PC-3 (cell line): Measurements from ENCODE around the gene CAMTA2. TPM values are rescaled to one million over a fixed set of nuclear protein-coding genes. Genes with fewer than 3 reads are reported as not detected.
A peak's percentile ranks its signal among the peaks of the same experiment; 100 is the strongest.

Experiments
- ATAC-seq: fragments of 200-7000 bp; cut with Tn5 transposase; 2 replicates; pipeline ENCODE4 v1.9.1; 2020; ENCODE audit warnings: mild to moderate bottlenecking, moderate library complexity
- BruUV-seq: library from RNA; stranded (reverse); fragments of 400-500 nt; replicated peaks from 2 replicates; lab custom pipeline; 2021; lab: Mats Ljungman, UMichigan
- CTCF ChIA-PET: fragments of 300-600 bp; sonication (Branson Sonifier 250); formaldehyde crosslinking; loops from one replicate; lab custom pipeline; 2022; ENCODE audit warnings: antibody characterized with exemption; lab: Charles Lee
- POLR2A ChIA-PET: fragments of 300-600 bp; sonication (Branson Sonifier 250); formaldehyde crosslinking; loops from one replicate; lab custom pipeline; 2022; ENCODE audit warnings: antibody characterized with exemption; ENCODE audit not compliant: unreplicated experiment; lab: Charles Lee
- DNase-seq: peaks from one replicate; pipeline ENCODE4 v3.0.0-alpha.2; 2015
- H2AFZ ChIP-seq: fragments of 300-600 bp; sonication (generic); 2 replicates; pipeline ENCODE4 v1.6.0; 2016; ENCODE audit warnings: antibody characterized with exemption, low read length
- H3F3A ChIP-seq: fragments of 300-600 bp; sonication (generic); one replicate; pipeline ENCODE4 v1.6.0; 2017; ENCODE audit warnings: antibody characterized with exemption, low read length, control low read depth, mild to moderate bottlenecking; ENCODE audit not compliant: unreplicated experiment
- H3K27ac ChIP-seq: fragments of 300-600 bp; sonication (generic); 2 replicates; pipeline ENCODE4 v1.5.1; 2016; ENCODE audit warnings: mild to moderate bottlenecking, low read length
- H3K27me3 ChIP-seq: fragments of 300-600 bp; sonication (generic); 2 replicates; pipeline ENCODE4 v1.6.1; 2016; ENCODE audit warnings: low read length, mixed read lengths
- H3K36me3 ChIP-seq: fragments of 300-600 bp; sonication (generic); 2 replicates; pipeline ENCODE4 v1.6.1; 2016; ENCODE audit warnings: low read depth, mixed run types, low read length, mixed read lengths
- H3K4me1 ChIP-seq: fragments of 300-600 bp; sonication (generic); 2 replicates; pipeline ENCODE4 v1.5.1; 2016; ENCODE audit warnings: low read length; ENCODE audit not compliant: insufficient read depth
- H3K4me2 ChIP-seq: fragments of 300-600 bp; sonication (generic); 2 replicates; pipeline ENCODE4 v1.6.0; 2016; ENCODE audit warnings: low read length
- H3K4me3 ChIP-seq: fragments of 300-600 bp; sonication (generic); 2 replicates; pipeline ENCODE4 v1.5.1; 2016; ENCODE audit warnings: mild to moderate bottlenecking, low read length, mixed read lengths
- H3K79me2 ChIP-seq: fragments of 300-600 bp; sonication (generic); 2 replicates; pipeline ENCODE4 v1.6.1; 2017; ENCODE audit warnings: low read length, mixed read lengths
- H3K9ac ChIP-seq: fragments of 300-600 bp; sonication (generic); 2 replicates; pipeline ENCODE4 v1.6.0; 2016; ENCODE audit warnings: mild to moderate bottlenecking, low read length
- H3K9me2 ChIP-seq: fragments of 300-600 bp; sonication (generic); replicated peaks from 2 replicates; pipeline ENCODE4 v1.6.1; 2016; ENCODE audit warnings: mixed run types, low read length, mixed read lengths
- H3K9me3 ChIP-seq: fragments of 300-600 bp; sonication (generic); 2 replicates; pipeline ENCODE4 v1.6.1; 2016; ENCODE audit warnings: low read length, mixed read lengths
- H4K20me1 ChIP-seq: fragments of 300-600 bp; sonication (generic); 2 replicates; pipeline ENCODE4 v1.6.1; 2016; ENCODE audit warnings: low read length, mixed read lengths
- CTCF ChIP-seq: fragments of 300-600 bp; sonication (generic); conservative IDR thresholded peaks from 2 replicates; pipeline ENCODE4 v1.5.1; 2017; ENCODE audit warnings: antibody characterized with exemption, low read depth, mild to moderate bottlenecking, low read length
- EZH2 ChIP-seq: fragments of 300-600 bp; sonication (generic); IDR thresholded peaks from one replicate; pipeline ENCODE4 v1.6.1; 2017; ENCODE audit warnings: antibody characterized with exemption, mild to moderate bottlenecking, low read length; ENCODE audit not compliant: unreplicated experiment
- EZH2phosphoT487 ChIP-seq: fragments of 300-600 bp; sonication (generic); IDR thresholded peaks from 2 replicates; pipeline ENCODE4 v1.6.1; 2018; ENCODE audit warnings: mild to moderate bottlenecking, antibody characterized with exemption, low read length, borderline replicate concordance
- intact Hi-C: fragments of 100-400 bp; cut with micrococcal nuclease; formaldehyde crosslinking; loops from 2 replicates; pipeline ENCODE4 v1.9.0; 2023
- total RNA-seq: library from RNA; depleted of rRNA; stranded (reverse); fragments of >200 nt; gene quantifications from 2 replicates; pipeline ENCODE4 v1.2.3, GENCODE V29; 2014

Gene CAMTA2
- total RNA-seq, 1 experiment from 2014 or later: 6.2 TPM

GRCh38 chr17:4938688-4939545 lies 48.6 kb downstream of the CAMTA2 start:
- POLR2A ChIA-PET: interaction anchor here (0.5 to 0.8 kb wide), 2 partner anchors 10 to 602 kb away, joined by 3 to 17 read pairs; partner anchors contain the start of gene PFN1
- peaks cover 55% of the 10 kb centered on the region for H3K79me2 ChIP-seq
- intact Hi-C loops: no loop called here
- CTCF ChIA-PET: interaction anchor here (1.1 to 2.4 kb wide), 3 partner anchors 11 to 148 kb away, joined by 3 to 18 read pairs (median 4); no protein-coding TSS in a partner anchor
- peak overlapping the region; percentile 98 for H3K9ac ChIP-seq
- peak overlapping the region; percentile 87 for H3K27ac ChIP-seq
- peak overlapping the region; percentile 91 for H3K4me3 ChIP-seq
- peak overlapping the region; percentile 76 for H2AFZ ChIP-seq
- H3K9me2 ChIP-seq: no peaks in the 10 kb centered on the region
- H3K4me1 ChIP-seq: peaks cover 22% of the 10 kb centered on the region
- H3K36me3 ChIP-seq: peaks cover 14% of the 10 kb centered on the region; the same call in 1 of the 2 replicates
- BruUV-seq: TSS peak; percentile 23
- H3K4me2 ChIP-seq: peak overlapping the region; percentile 97
- H3K27me3 ChIP-seq: no peaks in the 10 kb centered on the region
- H4K20me1 ChIP-seq: no peaks in the 10 kb centered on the region
- H3F3A ChIP-seq: no peaks in the 10 kb centered on the region
- ATAC-seq (no peak), DNase-seq (no peak)
- TF ChIP-seq EZH2phosphoT487 (no peak), EZH2 (no peak), CTCF (no peak)
- H3K9me3 ChIP-seq: no peaks in the 10 kb centered on the region

- no peak overlapping the region for H3K27ac ChIP-seq
- H3K9me2 ChIP-seq: no peaks in the 10 kb centered on the region
- peaks cover 22% of the 10 kb centered on the region for H3K4me1 ChIP-seq
- ChIA-PET CTCF (no interaction called here), POLR2A (no interaction called here)
- ATAC-seq: no peak
- H3F3A ChIP-seq: no peaks in the 10 kb centered on the region
- peaks cover 10% of the 10 kb centered on the region; the same call in 1 of the 2 replicates for H3K36me3 ChIP-seq
- H3K9me3 ChIP-seq: no peaks in the 10 kb centered on the region
- peak overlapping the region; percentile 98; the same call in 1 of the 2 replicates for H3K9ac ChIP-seq
- H3K4me2 ChIP-seq: peak overlapping the region; percentile 97
- no peak overlapping the region for H2AFZ ChIP-seq
- BruUV-seq: no TSS peak
- H3K79me2 ChIP-seq: peaks cover 46% of the 10 kb centered on the region
- peak overlapping the region; percentile 91 for H3K4me3 ChIP-seq
- intact Hi-C loops: no loop called here
- no peaks in the 10 kb centered on the region for H4K20me1 ChIP-seq
- no peak for TF ChIP-seq CTCF
- no peaks in the 10 kb centered on the region for H3K27me3 ChIP-seq
- no peak for DNase-seq
Measured at GRCh38 chr17:4938069-4938491, 49.4 kb downstream of the CAMTA2 start.

- Histone ChIP-seq H3K4me1 (peaks cover 22% of the 10 kb centered on the region), H4K20me1 (no peaks in the 10 kb centered on the region), H3K27ac (no peak overlapping the region), H3K4me3 (no peak overlapping the region), H2AFZ (no peak overlapping the region), H3K9ac (no peak overlapping the region), H3F3A (no peaks in the 10 kb centered on the region), H3K4me2 (no peak overlapping the region), H3K9me2 (no peaks in the 10 kb centered on the region), H3K79me2 (peaks cover 41% of the 10 kb centered on the region), H3K36me3 (peaks cover 10% of the 10 kb centered on the region; the same call in 1 of the 2 replicates), H3K27me3 (no peaks in the 10 kb centered on the region), H3K9me3 (no peaks in the 10 kb centered on the region)
- no TSS peak for BruUV-seq
- ChIA-PET POLR2A (no interaction called here), CTCF (no interaction called here)
- intact Hi-C loops: no loop called here
- DNase-seq (no peak), ATAC-seq (no peak)
- TF ChIP-seq CTCF (no peak), EZH2 (no peak), EZH2phosphoT487 (no peak)
Measured at GRCh38 chr17:4937553-4937952, 49.9 kb downstream of the CAMTA2 start.
